Fibroblast of skin of left biceps (primary cell): ENCODE results near the gene NEURL2.

Experiments
- DNase-seq, 2 experiments: peaks; one replicate each; pipeline ENCODE4 v3.0.0-alpha.2; 2013; ENCODE audit warnings: low read depth in 2 of 2

NEURL2 gene

GRCh38 chr20:45843506-45843905 lies 47.5 kb downstream of the NEURL2 start:
- no peak for DNase-seq

GRCh38 chr20:45842169-45842812 lies 48.7 kb downstream of the NEURL2 start:
- no peak for DNase-seq

GRCh38 chr20:45841407-45842129 lies 49.4 kb downstream of the NEURL2 start:
- DNase-seq, result no peak

- no peak for DNase-seq
These were observed 50.3 kb downstream of the NEURL2 start for GRCh38 chr20:45840700-45841198.
